Caco-2 (cell line): ENCODE data around the gene SORBS2. TPM values are rescaled to one million over a fixed set of nuclear protein-coding genes. Genes with fewer than 3 reads are reported as not detected.

ENCODE experiments used
- BruUV-seq: library from RNA; stranded (reverse); fragments of 400-500 nt; replicated peaks from 2 replicates; lab custom pipeline; 2021; lab: Mats Ljungman, UMichigan
- CTCF ChIA-PET: fragments of 300-600 bp; sonication (Branson Sonifier 250); formaldehyde crosslinking; loops from one replicate; lab custom pipeline; 2022; ENCODE audit warnings: antibody characterized with exemption; lab: Charles Lee
- POLR2A ChIA-PET: fragments of 300-600 bp; sonication (Branson Sonifier 250); formaldehyde crosslinking; loops from one replicate; lab custom pipeline; 2022; ENCODE audit warnings: antibody characterized with exemption; lab: Charles Lee
- DNase-seq, 2 experiments: peaks; one replicate each; pipeline versions ENCODE4 v3.0.0 to v3.0.0-alpha.2; 2020 to 2022
- H3K27me3 ChIP-seq: replicated peaks from 2 replicates; pipeline ENCODE4 v1.6.0; 2011; ENCODE audit warnings: low read length; ENCODE audit not compliant: control insufficient read depth, insufficient read depth
- H3K36me3 ChIP-seq: 2 replicates; pipeline ENCODE4 v1.5.1; 2011; ENCODE audit warnings: low read length; ENCODE audit not compliant: control insufficient read depth, insufficient read depth
- H3K4me1 ChIP-seq: fragments of 250-450 bp; sonication (Bioruptor Pico); 2 replicates; pipeline ENCODE4 v1.5.1; 2020; ENCODE audit warnings: mild to moderate bottlenecking
- H3K4me3 ChIP-seq: 2 replicates; pipeline ENCODE4 v1.5.1; 2011; ENCODE audit warnings: low read depth, mild to moderate bottlenecking, control low read depth, low read length
- H3K9me3 ChIP-seq: fragments of 250-450 bp; sonication (Bioruptor Pico); 2 replicates; pipeline ENCODE4 v1.5.1; 2020; ENCODE audit warnings: mild to moderate bottlenecking, moderate library complexity
- H3K27ac Mint-ChIP-seq: one replicate; pipeline ENCODE4 v1.8.0; 2022; ENCODE audit warnings: mixed read lengths; ENCODE audit not compliant: unreplicated experiment
- H3K27me3 Mint-ChIP-seq: one replicate; pipeline ENCODE4 v1.8.0; 2022; ENCODE audit warnings: mixed read lengths; ENCODE audit not compliant: insufficient read depth, unreplicated experiment
- H3K36me3 Mint-ChIP-seq: one replicate; pipeline ENCODE4 v1.8.0; 2022; ENCODE audit warnings: mild to moderate bottlenecking, mixed read lengths; ENCODE audit not compliant: insufficient read depth, unreplicated experiment
- H3K4me1 Mint-ChIP-seq: one replicate; pipeline ENCODE4 v1.8.0; 2022; ENCODE audit warnings: low read depth, mixed read lengths; ENCODE audit not compliant: unreplicated experiment
- H3K4me3 Mint-ChIP-seq: one replicate; pipeline ENCODE4 v1.8.0; 2022; ENCODE audit warnings: mild to moderate bottlenecking, moderate library complexity, mixed read lengths; ENCODE audit not compliant: unreplicated experiment
- H3K9me3 Mint-ChIP-seq: one replicate; pipeline ENCODE4 v1.8.0; 2022; ENCODE audit warnings: mixed read lengths; ENCODE audit not compliant: unreplicated experiment
- CTCF ChIP-seq, 2 experiments: fragments of 200-600 bp in 1 of 2; IDR thresholded peaks; 1 replicate in 1 of 2; 2 replicates in 1 of 2; pipeline versions ENCODE4 v1.5.1 to v1.8.0; 2011 to 2022; ENCODE audit warnings: antibody characterized with exemption in 1 of 2, control low read depth in 1 of 2, inconsistent platforms in 1 of 2, low read depth in 1 of 2, low read length in 1 of 2, mild to moderate bottlenecking in 1 of 2, moderate library complexity in 1 of 2; ENCODE audit not compliant: insufficient read depth in 1 of 2, severe bottlenecking in 1 of 2, unreplicated experiment in 1 of 2
- intact Hi-C: fragments of 100-400 bp; cut with micrococcal nuclease; formaldehyde crosslinking; loops from one replicate; pipeline ENCODE4 v1.10.0; 2022; ENCODE audit not compliant: unreplicated experiment
- total RNA-seq: library from RNA; stranded (reverse); gene quantifications from 2 replicates; pipeline ENCODE4 v1.2.3, GENCODE V29; 2022

SORBS2 gene
- total RNA-seq, 1 experiment from 2014 or later: 47.7 TPM

- Histone ChIP-seq H3K36me3 (no peaks in the 10 kb centered on the region), H3K9me3 (no peaks in the 10 kb centered on the region), H3K4me3 (no peak overlapping the region), H3K27me3 (no peaks in the 10 kb centered on the region), H3K4me1 (no peaks in the 10 kb centered on the region)
- no peak overlapping the region for H3K4me3 Mint-ChIP-seq
- H3K9me3 Mint-ChIP-seq: no peaks in the 10 kb centered on the region
- intact Hi-C loops: no loop called here
- H3K27ac Mint-ChIP-seq: no peak overlapping the region
- DNase-seq: no peak
- CTCF ChIA-PET: no interaction called here
- H3K4me1 Mint-ChIP-seq: no peaks in the 10 kb centered on the region
- H3K36me3 Mint-ChIP-seq: no peaks in the 10 kb centered on the region
- POLR2A ChIA-PET: no interaction called here
- BruUV-seq: no TSS peak
- H3K27me3 Mint-ChIP-seq: no peaks in the 10 kb centered on the region
- TF ChIP-seq CTCF (IDR thresholded peaks at IDR 0.05; ENCODE audit: insufficient read depth in 1 of 2, low read depth in 1 of 2, low read length in 1 of 2, severe bottlenecking in 1 of 2, unreplicated experiment in 1 of 2): no peak
Observed at GRCh38 chr4:185672151-185672550, 139.8 kb downstream of the SORBS2 start.

- no peaks in the 10 kb centered on the region for H3K27me3 ChIP-seq
- no peaks in the 10 kb centered on the region for H3K4me1 ChIP-seq
- Mint-ChIP-seq H3K4me3 (no peak overlapping the region), H3K4me1 (no peaks in the 10 kb centered on the region), H3K27ac (no peak overlapping the region), H3K27me3 (no peaks in the 10 kb centered on the region), H3K36me3 (no peaks in the 10 kb centered on the region), H3K9me3 (no peaks in the 10 kb centered on the region)
- no peak for TF ChIP-seq CTCF (IDR thresholded peaks at IDR 0.05; ENCODE audit: insufficient read depth in 1 of 2, low read depth in 1 of 2, low read length in 1 of 2, severe bottlenecking in 1 of 2, unreplicated experiment in 1 of 2)
- H3K9me3 ChIP-seq: no peaks in the 10 kb centered on the region
- intact Hi-C loops: no loop called here
- ChIA-PET CTCF (no interaction called here), POLR2A (no interaction called here)
- BruUV-seq: no TSS peak
- H3K4me3 ChIP-seq: no peak overlapping the region
- no peak for DNase-seq
- no peaks in the 10 kb centered on the region for H3K36me3 ChIP-seq
Observed at GRCh38 chr4:185671496-185671895, 140.5 kb downstream of the SORBS2 start.

GRCh38 chr4:185671066-185671465 is 140.9 kb downstream of the SORBS2 start:
- H3K27me3 ChIP-seq: no peaks in the 10 kb centered on the region
- H3K4me1 ChIP-seq: no peaks in the 10 kb centered on the region
- POLR2A ChIA-PET: no interaction called here
- Mint-ChIP-seq H3K36me3 (no peaks in the 10 kb centered on the region), H3K4me1 (no peaks in the 10 kb centered on the region), H3K4me3 (no peak overlapping the region), H3K27ac (no peak overlapping the region), H3K27me3 (no peaks in the 10 kb centered on the region), H3K9me3 (no peaks in the 10 kb centered on the region)
- TF ChIP-seq CTCF (IDR thresholded peaks at IDR 0.05; ENCODE audit: insufficient read depth in 1 of 2, low read depth in 1 of 2, low read length in 1 of 2, severe bottlenecking in 1 of 2, unreplicated experiment in 1 of 2): no peak
- H3K4me3 ChIP-seq: no peak overlapping the region
- no peaks in the 10 kb centered on the region for H3K36me3 ChIP-seq
- CTCF ChIA-PET: no interaction called here
- H3K9me3 ChIP-seq: no peaks in the 10 kb centered on the region
- no peak for DNase-seq
- intact Hi-C loops: no loop called here
- BruUV-seq: no TSS peak
